GM10847 (cell line): ENCODE results near the gene TAS2R41.

Experiments used
- POLR2A ChIP-seq: IDR thresholded peaks from 2 replicates; pipeline ENCODE4 v1.6.1; 2011; ENCODE audit not compliant: insufficient read length; ENCODE audit errors: extremely low read depth

TAS2R41 gene

GRCh38 chr7:143480501-143480900 lies 2.8 kb downstream of the TAS2R41 start:
- TF ChIP-seq POLR2A, result no peak

- no peak for TF ChIP-seq POLR2A
Observed at GRCh38 chr7:143484119-143484518, 6.4 kb downstream of the TAS2R41 start.

GRCh38 chr7:143485094-143485493 lies 7.4 kb downstream of the TAS2R41 start:
- no peak for TF ChIP-seq POLR2A

- no peak for TF ChIP-seq POLR2A
Observed at GRCh38 chr7:143485500-143485899, 7.8 kb downstream of the TAS2R41 start.

- TF ChIP-seq POLR2A, result no peak
Observed at GRCh38 chr7:143487061-143487460, 9.4 kb downstream of the TAS2R41 start.

GRCh38 chr7:143487566-143487965 lies 9.9 kb downstream of the TAS2R41 start:
- no peak for TF ChIP-seq POLR2A

- TF ChIP-seq POLR2A, result no peak
Observed at GRCh38 chr7:143490717-143491306, 13.1 kb downstream of the TAS2R41 start.

GRCh38 chr7:143492043-143492471 lies 14.4 kb downstream of the TAS2R41 start:
- TF ChIP-seq POLR2A, result no peak

GRCh38 chr7:143492799-143493739 lies 15.4 kb downstream of the TAS2R41 start:
- TF ChIP-seq POLR2A, result no peak

GRCh38 chr7:143493751-143494150 lies 16.1 kb downstream of the TAS2R41 start:
- TF ChIP-seq POLR2A, result no peak

- no peak for TF ChIP-seq POLR2A
Observed at GRCh38 chr7:143494622-143495021, 16.9 kb downstream of the TAS2R41 start.

GRCh38 chr7:143495851-143496250 lies 18.2 kb downstream of the TAS2R41 start:
- no peak for TF ChIP-seq POLR2A

GRCh38 chr7:143496263-143496662 lies 18.6 kb downstream of the TAS2R41 start:
- no peak for TF ChIP-seq POLR2A

GRCh38 chr7:143497008-143497795 lies 19.5 kb downstream of the TAS2R41 start:
- TF ChIP-seq POLR2A, result no peak

- no peak for TF ChIP-seq POLR2A
Observed at GRCh38 chr7:143499246-143499645, 21.6 kb downstream of the TAS2R41 start.

GRCh38 chr7:143499743-143500348 lies 22.2 kb downstream of the TAS2R41 start:
- no peak for TF ChIP-seq POLR2A

- TF ChIP-seq POLR2A, result no peak
Observed at GRCh38 chr7:143503261-143503660, 25.6 kb downstream of the TAS2R41 start.
